Astrocyte of the cerebellum (primary cell): Measurements from ENCODE around the gene RAD51B.

Experiments used
- DNase-seq: peaks from one replicate; pipeline ENCODE4 v3.0.0-alpha.2; 2011; ENCODE audit warnings: low read depth
- H3K4me3 ChIP-seq: 2 replicates; pipeline ENCODE4 v1.5.1; 2011; ENCODE audit warnings: mild to moderate bottlenecking, low read depth, low read length, moderate library complexity
- CTCF ChIP-seq: IDR thresholded peaks from 2 replicates; pipeline ENCODE4 v1.5.1; 2012; ENCODE audit warnings: low read length, low read depth, moderate library complexity, mild to moderate bottlenecking; ENCODE audit errors: missing control alignments
- in situ Hi-C: cut with HindIII; loops from 2 replicates; pipeline ENCODE4 v1.10.0; 2017; ENCODE audit warnings: low sequenced_read_pairs

Gene RAD51B

GRCh38 chr14:68104518-68104917, 284.9 kb downstream of the RAD51B start:
- no peak for TF ChIP-seq CTCF

GRCh38 chr14:68105816-68106215, 286.2 kb downstream of the RAD51B start:
- no peak overlapping the region for H3K4me3 ChIP-seq
- no peak for DNase-seq
- no peak for TF ChIP-seq CTCF
- in situ Hi-C loops, result no loop called here

More at GRCh38 chr14:68104518-68104917, 284.9 kb downstream of the RAD51B start:
- DNase-seq, result no peak
- H3K4me3 ChIP-seq, result no peak overlapping the region
- in situ Hi-C loops, result no loop called here

- DNase-seq, result no peak
- in situ Hi-C loops, result no loop called here
- no peak for TF ChIP-seq CTCF
- H3K4me3 ChIP-seq, result no peak overlapping the region
These were observed 286.9 kb downstream of the RAD51B start for GRCh38 chr14:68106456-68106855.

- H3K4me3 ChIP-seq, result no peak overlapping the region
- in situ Hi-C loops, result no loop called here
- DNase-seq, result no peak
- TF ChIP-seq CTCF, result no peak
These were observed 287.3 kb downstream of the RAD51B start for GRCh38 chr14:68106905-68107304.

GRCh38 chr14:68109132-68109900, 289.7 kb downstream of the RAD51B start:
- no peak overlapping the region for H3K4me3 ChIP-seq
- TF ChIP-seq CTCF, result no peak
- in situ Hi-C loops, result no loop called here
- no peak for DNase-seq

- no peak for TF ChIP-seq CTCF
- no peak overlapping the region for H3K4me3 ChIP-seq
- DNase-seq, result no peak
- in situ Hi-C loops, result no loop called here
These were observed 291.7 kb downstream of the RAD51B start for GRCh38 chr14:68111097-68111852.
